TTC549 (cell line): ENCODE data around the gene PLCD1.
"Not testable (repeated sequence)": the region's sequence is repeated elsewhere in the genome, so short reads cannot be mapped to it uniquely, and the experiment has no call there.

Experiments used
- FAIRE-seq: peaks from 2 replicates; lab custom pipeline; 2012; peaks lifted over from hg19 to GRCh38; lab: Jason Lieb, UNC

The PLCD1 gene

DNA sequence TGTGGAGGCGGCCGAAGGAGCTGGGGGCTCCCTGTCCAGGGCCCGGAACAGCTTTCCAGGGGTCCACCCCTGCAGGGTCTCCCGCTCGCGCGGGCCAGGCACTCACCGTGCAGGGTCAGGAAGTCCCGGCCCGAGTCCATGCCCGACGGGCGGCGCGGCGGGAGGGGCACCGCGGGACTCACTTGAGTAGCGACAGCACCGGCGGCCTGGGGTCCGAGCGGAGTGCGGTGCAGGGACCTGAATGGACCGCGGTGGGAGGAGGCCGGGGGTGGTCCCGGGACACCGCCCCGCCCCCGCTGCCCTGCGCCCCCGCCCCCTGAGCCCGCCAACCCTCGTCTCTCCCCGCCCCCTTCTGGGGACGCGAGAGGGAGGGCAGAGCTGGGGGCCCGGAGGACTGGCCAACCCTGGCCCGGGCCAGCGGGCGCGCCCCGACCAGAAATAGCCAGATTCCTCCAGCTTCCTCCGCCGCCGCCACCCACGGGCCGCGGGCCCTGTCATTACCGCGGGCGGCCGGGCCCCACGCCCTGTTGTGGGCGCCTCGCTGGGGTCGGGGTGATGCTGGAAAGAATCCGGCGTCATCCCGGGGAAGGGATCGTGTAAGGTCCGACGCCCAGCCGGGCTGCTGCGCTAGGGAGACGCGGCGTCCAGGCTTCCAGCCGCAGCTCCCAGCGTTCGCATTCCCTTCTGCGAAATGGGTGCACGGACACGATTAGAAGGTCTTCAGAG lies at the start of gene PLCD1:
PLCD1 (minus strand) TSS at position 243 of the 726 bp plus-strand sequence; CDS start at position 140, 103 bp downstream.
- FAIRE-seq: no peak

DNA sequence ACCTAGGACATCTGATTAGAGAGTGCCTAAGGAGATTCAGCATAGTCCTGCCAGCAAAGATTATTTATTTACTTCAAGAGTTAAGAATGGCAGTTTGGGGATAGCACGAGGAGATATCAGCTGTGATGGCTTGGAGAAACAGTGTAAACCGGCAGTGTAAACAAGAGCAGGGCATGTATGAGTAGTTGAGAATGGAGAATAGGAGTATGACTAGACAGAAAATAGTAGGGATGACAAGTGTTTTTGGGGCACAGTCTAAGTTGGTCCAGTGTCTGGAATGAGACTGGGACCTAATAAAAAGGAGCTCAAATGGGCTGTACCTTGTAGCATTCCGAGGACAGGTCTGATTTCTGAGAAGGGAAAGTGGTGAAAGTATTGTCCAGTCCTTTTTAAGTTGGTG lies 47.6 kb upstream of the PLCD1 start:
- FAIRE-seq: not testable (repeated sequence)

- FAIRE-seq: no peak
Observed at GRCh38 chr3:38070013-38070412, 40.6 kb upstream of the PLCD1 start.

DNA sequence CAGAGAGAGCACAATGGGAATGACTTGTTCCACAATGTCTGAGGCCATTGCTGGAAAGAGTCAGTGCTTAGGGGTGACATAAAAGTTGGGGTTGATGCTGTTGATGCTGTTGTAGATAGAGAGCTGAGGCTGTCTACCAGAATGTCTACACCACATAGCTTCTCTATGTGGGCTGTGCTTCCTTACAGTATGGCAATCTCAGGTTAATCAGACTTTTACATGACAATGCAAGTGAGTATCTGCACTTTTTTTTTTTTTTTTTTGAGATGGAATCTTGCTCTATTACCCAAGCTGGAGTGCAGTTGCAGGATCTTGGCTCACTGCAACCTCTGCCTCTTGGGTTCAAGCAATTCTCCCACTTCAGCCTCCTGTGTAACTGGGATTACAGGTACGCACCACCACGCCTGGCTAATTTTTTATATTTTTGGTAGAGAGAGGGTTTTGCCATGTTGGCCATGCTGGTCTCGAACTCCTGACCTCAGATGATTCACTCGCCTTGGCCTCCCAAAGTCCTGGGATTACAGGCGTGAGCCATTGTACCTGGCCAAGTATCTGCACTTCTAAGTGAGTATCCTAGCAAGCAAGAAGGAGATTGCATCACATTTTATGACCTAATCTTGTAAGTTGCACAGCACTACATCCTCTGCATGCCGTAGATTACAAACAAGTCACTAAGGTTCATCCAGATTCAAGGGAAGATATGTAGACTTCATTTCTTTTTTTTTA lies 38.2 kb upstream of the PLCD1 start:
- no peak for FAIRE-seq

DNA sequence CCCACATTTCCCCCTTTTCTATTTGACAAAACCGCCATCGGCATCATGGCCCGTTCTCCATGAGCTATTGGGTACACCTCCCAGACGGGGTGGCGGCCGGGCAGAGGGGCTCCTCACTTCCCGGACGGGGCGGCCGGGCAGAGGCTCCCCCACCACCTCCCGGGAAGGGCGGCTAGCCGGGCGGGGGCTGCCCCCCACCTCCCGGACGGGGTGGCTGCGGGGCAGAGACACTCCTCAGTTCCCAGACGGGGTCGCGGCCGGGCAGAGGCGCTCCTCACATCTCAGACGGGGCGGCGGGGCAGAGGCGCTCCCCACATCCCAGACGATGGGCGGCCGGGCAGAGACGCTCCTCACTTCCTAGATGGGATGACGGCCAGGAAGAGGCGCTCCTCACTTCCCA lies 35.0 kb upstream of the PLCD1 start:
- FAIRE-seq: not testable (repeated sequence)

DNA sequence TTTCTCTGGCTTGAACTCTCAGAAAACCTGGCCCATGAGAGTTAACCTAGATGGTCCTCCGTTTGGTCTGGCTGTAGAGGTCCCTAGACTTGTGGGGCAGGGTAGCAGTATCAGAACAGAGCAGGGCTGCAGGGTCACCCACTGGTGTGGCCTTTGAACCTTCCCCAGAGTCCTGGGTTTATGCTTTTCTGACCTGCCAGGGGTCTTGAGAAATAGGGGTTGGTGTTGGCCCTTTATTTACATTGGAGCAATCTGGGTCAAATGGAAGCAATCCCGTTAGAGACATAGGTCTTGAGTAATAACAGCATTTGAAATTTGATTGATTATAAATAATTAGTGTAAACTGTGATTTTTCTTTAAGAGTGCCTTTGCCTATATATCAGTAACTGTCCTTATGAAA lies 33.4 kb upstream of the PLCD1 start:
- FAIRE-seq: no peak

DNA sequence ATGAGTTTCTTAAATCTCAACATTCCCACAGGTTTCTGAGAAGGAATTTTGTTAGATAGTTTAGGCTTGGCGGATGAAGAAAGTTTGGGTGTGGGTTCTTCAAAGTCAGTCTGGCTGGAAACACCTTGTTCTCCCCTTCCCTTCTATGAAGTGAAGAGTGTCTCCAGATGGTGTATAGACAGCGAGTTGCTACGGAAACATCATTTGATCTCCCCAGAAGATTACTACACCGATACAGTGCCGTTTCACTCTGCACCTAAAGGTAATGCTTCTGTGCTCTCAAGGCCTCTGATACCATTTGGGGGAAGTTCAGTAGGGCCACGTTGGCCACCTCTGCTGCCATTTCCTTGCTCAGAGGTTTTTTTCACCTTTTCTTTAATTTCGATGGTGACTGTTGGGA lies 30.1 kb upstream of the PLCD1 start:
- no peak for FAIRE-seq

DNA sequence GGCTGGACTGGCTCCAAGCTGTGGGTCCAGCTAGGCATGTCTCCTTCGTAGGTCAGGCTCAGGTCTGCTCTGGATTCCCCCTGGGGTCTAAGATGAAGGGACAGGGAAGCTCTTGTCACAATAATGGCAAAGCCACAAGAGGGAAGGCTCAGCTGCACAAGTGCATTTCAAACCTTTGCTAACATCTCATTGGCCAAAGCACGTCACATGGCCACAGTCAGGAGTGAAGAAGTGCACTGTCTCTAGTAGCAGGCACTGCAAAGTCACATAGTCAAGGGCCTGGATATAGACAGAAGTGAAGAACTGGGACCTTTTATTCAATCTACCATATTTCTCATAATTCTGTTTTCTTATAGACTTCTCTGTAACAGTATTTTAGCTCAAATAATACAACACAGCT lies 29.7 kb upstream of the PLCD1 start:
- no peak for FAIRE-seq

DNA sequence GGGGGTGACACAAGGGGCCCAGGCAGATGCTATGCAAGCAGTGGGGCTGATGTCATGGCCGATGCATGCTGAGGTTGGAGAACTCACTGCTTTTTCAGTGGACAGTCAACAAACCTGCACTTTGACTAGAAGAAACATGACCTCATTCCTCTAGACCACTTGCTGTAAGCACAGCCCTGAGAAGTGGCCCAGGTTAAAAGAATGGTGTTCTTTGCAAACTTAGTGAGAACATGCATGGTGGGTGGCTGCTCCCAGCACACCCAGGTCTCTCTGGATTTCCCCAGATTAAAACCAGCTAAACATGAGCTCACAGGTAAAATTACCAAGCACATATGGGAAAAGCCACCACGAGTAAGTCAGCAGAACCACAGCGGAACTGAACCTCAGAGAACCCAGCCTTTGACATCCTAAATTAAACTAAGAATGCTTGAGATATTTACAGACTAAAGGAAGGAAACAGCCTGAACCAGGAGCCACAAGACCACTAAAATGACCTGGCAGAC lies 25.1 kb upstream of the PLCD1 start:
- FAIRE-seq: no peak

DNA sequence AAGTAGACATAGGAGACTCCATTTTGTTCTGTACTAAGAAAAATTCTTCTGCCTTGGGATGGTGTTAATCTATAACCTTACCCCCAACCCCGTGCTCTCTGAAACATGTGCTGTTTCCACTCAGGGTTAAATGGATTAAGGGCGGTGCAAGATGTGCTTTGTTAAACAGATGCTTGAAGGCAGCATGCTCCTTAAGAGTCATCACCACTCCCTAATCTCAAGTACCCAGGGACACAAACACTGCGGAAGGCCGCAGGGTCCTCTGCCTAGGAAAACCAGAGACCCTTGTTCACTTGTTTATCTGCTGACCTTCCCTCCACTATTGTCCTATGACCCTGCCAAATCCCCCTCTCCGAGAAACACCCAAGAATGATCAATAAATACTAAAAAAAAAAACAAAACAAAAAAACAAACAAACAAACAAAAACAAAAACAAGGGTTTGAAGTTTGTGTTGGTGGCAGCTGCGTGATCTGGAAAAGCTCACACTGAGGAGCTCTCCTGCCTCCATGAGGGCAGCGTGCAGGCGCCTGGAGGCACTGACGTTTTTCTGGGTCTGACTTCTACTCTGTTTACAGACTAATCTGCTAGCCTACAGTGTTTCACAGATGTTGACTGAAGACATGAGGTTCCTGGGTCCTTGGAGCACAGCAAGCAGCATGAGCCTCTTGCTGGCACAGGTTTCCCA lies 24.5 kb upstream of the PLCD1 start:
- FAIRE-seq: not testable (repeated sequence)

DNA sequence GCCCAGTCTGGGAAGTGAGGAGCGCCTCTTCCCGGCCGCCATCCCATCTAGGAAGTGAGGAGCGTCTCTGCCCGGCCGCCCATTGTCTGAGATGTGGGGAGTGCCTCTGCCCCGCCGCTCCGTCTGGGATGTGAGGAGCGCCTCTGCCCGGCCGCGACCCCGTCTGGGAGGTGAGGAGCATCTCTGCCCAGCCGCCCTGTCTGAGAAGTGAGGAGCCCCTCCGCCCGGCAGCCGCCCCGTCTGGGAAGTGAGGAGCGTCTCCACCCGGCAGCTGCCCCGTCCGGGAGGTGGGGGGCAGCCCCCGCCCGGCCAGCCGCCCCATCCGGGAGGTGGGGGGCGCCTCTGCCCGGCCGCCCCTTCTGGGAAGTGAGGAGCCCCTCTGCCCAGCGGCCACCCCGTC lies 23.8 kb upstream of the PLCD1 start:
- FAIRE-seq: not testable (repeated sequence)

- FAIRE-seq: no peak
Observed at GRCh38 chr3:38051131-38051530, 21.7 kb upstream of the PLCD1 start.

- no peak for FAIRE-seq
Observed at GRCh38 chr3:38049358-38050126, 20.1 kb upstream of the PLCD1 start.

GRCh38 chr3:38047896-38048295 lies 18.5 kb upstream of the PLCD1 start:
- no peak for FAIRE-seq

DNA sequence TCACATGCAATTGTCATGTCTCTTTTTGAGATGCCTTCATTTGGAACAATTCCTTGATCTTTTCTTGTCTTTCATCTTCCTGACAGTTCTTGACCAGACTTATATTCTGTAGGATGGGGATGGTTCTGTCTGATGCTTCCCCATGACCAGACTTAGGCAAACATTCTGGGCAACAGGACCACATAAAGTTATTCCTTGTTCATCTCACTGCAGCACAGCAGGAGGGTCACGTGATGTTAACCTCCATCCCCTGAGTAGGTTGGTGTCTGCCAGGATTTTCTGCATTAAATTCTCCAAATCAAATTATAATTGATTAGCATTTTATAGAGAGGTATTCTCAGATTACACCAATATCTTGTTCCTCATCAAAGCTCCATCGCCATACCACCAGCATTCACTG lies 17.4 kb upstream of the PLCD1 start:
- no peak for FAIRE-seq

- no peak for FAIRE-seq
Observed at GRCh38 chr3:38046027-38046426, 16.6 kb upstream of the PLCD1 start.

GRCh38 chr3:38043486-38043885 lies 14.0 kb upstream of the PLCD1 start:
- no peak for FAIRE-seq

DNA sequence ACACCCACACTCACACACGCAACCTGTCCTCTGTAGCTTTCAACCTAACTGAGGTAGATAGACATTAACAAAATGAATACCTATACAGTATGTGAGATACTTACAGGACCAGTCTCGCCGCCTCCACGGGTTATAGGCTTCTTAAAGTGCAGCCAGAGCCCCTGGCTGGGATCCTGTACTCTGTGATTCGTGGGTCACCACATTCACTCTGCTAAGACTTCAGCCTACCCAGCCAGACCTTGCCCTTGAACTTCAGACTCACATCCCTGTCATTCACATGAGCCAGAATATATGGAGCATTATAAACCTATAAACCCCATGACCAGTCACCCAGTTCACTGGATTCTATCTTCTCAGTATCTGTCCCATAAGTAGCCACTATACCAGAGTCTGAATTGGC lies 11.0 kb upstream of the PLCD1 start:
- no peak for FAIRE-seq

GRCh38 chr3:38039899-38040261 lies 10.4 kb upstream of the PLCD1 start:
- no peak for FAIRE-seq

GRCh38 chr3:38039101-38039898 lies 9.9 kb upstream of the PLCD1 start, which contains the start of gene DLEC1:
Gene DLEC1, plus strand, starts transcription at chr3:38039208. Its CDS starts 18 bp downstream, at chr3:38039226.
- FAIRE-seq: no peak

DNA sequence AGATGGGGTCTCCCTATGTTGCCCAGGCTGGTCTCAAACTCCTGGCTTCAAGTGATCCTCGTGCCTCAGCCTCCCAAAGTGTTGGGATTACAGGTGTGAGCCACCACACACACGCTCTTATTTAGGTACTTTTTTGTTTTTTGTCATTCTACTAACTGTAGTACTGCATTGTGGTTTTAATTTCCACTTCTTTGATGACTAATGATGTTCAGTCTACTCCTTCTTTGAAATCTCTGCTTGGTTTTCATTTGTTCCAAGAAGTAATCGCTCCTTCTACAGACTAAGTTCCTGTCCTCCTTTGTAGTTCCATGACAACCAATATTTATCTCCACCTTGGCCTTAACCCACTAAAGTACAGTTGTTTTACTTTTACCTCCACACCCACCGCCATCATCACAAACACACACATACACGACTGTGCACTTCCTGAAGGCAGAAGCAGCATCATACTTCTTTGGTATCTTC lies 9.0 kb upstream of the PLCD1 start:
- FAIRE-seq: no peak
